WTC11 (cell line): Measurements from ENCODE around the gene PTGES3L. TPM values are rescaled to one million over a fixed set of nuclear protein-coding genes. Genes with fewer than 3 reads are reported as not detected.
A peak's percentile ranks its signal among the peaks of the same experiment; 100 is the strongest.
"Not testable (repeated sequence)": the region's sequence is repeated elsewhere in the genome, so short reads cannot be mapped to it uniquely, and the experiment has no call there.

Experiments
- ATAC-seq: fragments of 200-7000 bp; cut with Tn5 transposase; 2 replicates; pipeline ENCODE4 v1.10.0; 2021; ENCODE audit warnings: mild to moderate bottlenecking, moderate library complexity
- CTCF ChIA-PET: fragments of 300-600 bp; sonication (Branson Sonifier 250); formaldehyde crosslinking; loops from one replicate; lab custom pipeline; 2021; ENCODE audit warnings: antibody characterized with exemption; lab: Charles Lee
- POLR2A ChIA-PET: fragments of 350-600 bp; sonication (Branson Sonifier 250); formaldehyde crosslinking; loops from one replicate; lab custom pipeline; 2021; ENCODE audit warnings: antibody characterized with exemption; lab: Charles Lee
- DNase-seq: peaks from one replicate; pipeline ENCODE4 v3.0.0; 2021; ENCODE audit warnings: low spot score
- H3K27ac Mint-ChIP-seq: 2 replicates; pipeline ENCODE4 v1.8.0; 2021; ENCODE audit warnings: mixed read lengths
- H3K27me3 Mint-ChIP-seq: 2 replicates; pipeline ENCODE4 v1.8.0; 2021; ENCODE audit warnings: low read depth, mild to moderate bottlenecking, moderate library complexity, mixed read lengths
- H3K36me3 Mint-ChIP-seq: 2 replicates; pipeline ENCODE4 v1.8.0; 2021; ENCODE audit warnings: mixed read lengths
- H3K4me1 Mint-ChIP-seq: 2 replicates; pipeline ENCODE4 v1.8.0; 2022; ENCODE audit warnings: mixed read lengths
- H3K4me3 Mint-ChIP-seq: 2 replicates; pipeline ENCODE4 v1.8.0; 2021; ENCODE audit warnings: mild to moderate bottlenecking, moderate library complexity, mixed read lengths
- H3K9me3 Mint-ChIP-seq: 2 replicates; pipeline ENCODE4 v1.8.0; 2021; ENCODE audit warnings: mixed read lengths
- CREM ChIP-seq: sonication (generic); formaldehyde crosslinking; IDR thresholded peaks from 2 replicates; pipeline ENCODE4 v1.8.1; 2022; ENCODE audit warnings: mild to moderate bottlenecking, missing genetic modification reagents, moderate library complexity
- FOXK1 ChIP-seq: sonication (generic); formaldehyde crosslinking; IDR thresholded peaks from 2 replicates; pipeline ENCODE4 v1.8.0; 2022; ENCODE audit warnings: mild to moderate bottlenecking, moderate library complexity, missing genetic modification reagents
- FOXP1 ChIP-seq: sonication (generic); formaldehyde crosslinking; IDR thresholded peaks from 2 replicates; pipeline ENCODE4 v1.8.0; 2022; ENCODE audit warnings: missing genetic modification reagents, mild to moderate bottlenecking, moderate library complexity, borderline replicate concordance
- GTF2I ChIP-seq: fragments of 250-450 bp; sonication (Bioruptor Pico); conservative IDR thresholded peaks from 2 replicates; pipeline ENCODE4 v1.4.0; 2021; ENCODE audit warnings: mild to moderate bottlenecking
- NR1H2 ChIP-seq: sonication (generic); formaldehyde crosslinking; IDR thresholded peaks from 2 replicates; pipeline ENCODE4 v1.9.0; 2021; ENCODE audit warnings: mild to moderate bottlenecking, moderate library complexity, missing genetic modification reagents
- SMAD3 ChIP-seq: sonication (generic); formaldehyde crosslinking; IDR thresholded peaks from 2 replicates; pipeline ENCODE4 v1.8.0; 2022; ENCODE audit warnings: missing genetic modification reagents, mild to moderate bottlenecking, borderline replicate concordance
- SOX15 ChIP-seq: fragments of 250-450 bp; sonication (Bioruptor Pico); IDR thresholded peaks from 2 replicates; pipeline ENCODE4 v1.9.0; 2021; ENCODE audit warnings: mild to moderate bottlenecking
- SP1 ChIP-seq: sonication (generic); formaldehyde crosslinking; conservative IDR thresholded peaks from 2 replicates; pipeline ENCODE4 v1.8.1; 2022; ENCODE audit warnings: missing genetic modification reagents
- ZNF317 ChIP-seq: sonication (generic); formaldehyde crosslinking; IDR thresholded peaks from 2 replicates; pipeline ENCODE4 v1.8.1; 2023; ENCODE audit warnings: low read depth, mild to moderate bottlenecking, moderate library complexity, missing genetic modification reagents, borderline replicate concordance
- total RNA-seq: library from RNA; stranded (reverse); gene quantifications from 3 replicates; pipeline ENCODE4 v1.2.3, GENCODE V29; 2021
- TF ChIP-seq, protein P1 (sequence below): fragments of 250-450 bp; sonication (Bioruptor Pico); IDR thresholded peaks from 2 replicates; pipeline ENCODE4 v2.1.2; 2022; ENCODE audit warnings: mild to moderate bottlenecking, moderate library complexity
- TF ChIP-seq, protein P2 (sequence below): fragments of 250-450 bp; sonication (Bioruptor Pico); IDR thresholded peaks from 2 replicates; pipeline ENCODE4 v1.8.0; 2021; ENCODE audit warnings: mild to moderate bottlenecking
- TF ChIP-seq, protein P3 (sequence below): fragments of 250-450 bp; sonication (Bioruptor Pico); IDR thresholded peaks from 2 replicates; pipeline ENCODE4 v1.9.0; 2021; ENCODE audit warnings: mild to moderate bottlenecking
- TF ChIP-seq, protein P4 (sequence below): sonication (generic); formaldehyde crosslinking; IDR thresholded peaks from 2 replicates; pipeline ENCODE4 v1.8.0; 2022; ENCODE audit warnings: mild to moderate bottlenecking, missing genetic modification reagents
- TF ChIP-seq, protein P5 (sequence below): sonication (generic); formaldehyde crosslinking; IDR thresholded peaks from 2 replicates; pipeline ENCODE4 v1.8.1; 2023; ENCODE audit warnings: mild to moderate bottlenecking, missing genetic modification reagents, moderate library complexity
- TF ChIP-seq, protein P6 (sequence below): sonication (generic); formaldehyde crosslinking; IDR thresholded peaks from 2 replicates; pipeline ENCODE4 v1.8.1; 2023; ENCODE audit warnings: mild to moderate bottlenecking, missing genetic modification reagents, moderate library complexity
- TF ChIP-seq, protein P7 (sequence below): sonication (generic); formaldehyde crosslinking; IDR thresholded peaks from 2 replicates; pipeline ENCODE4 v1.8.1; 2023; ENCODE audit warnings: mild to moderate bottlenecking, moderate library complexity, missing genetic modification reagents
- TF ChIP-seq, protein P8 (sequence below): sonication (generic); formaldehyde crosslinking; IDR thresholded peaks from 2 replicates; pipeline ENCODE4 v1.8.0; 2022; ENCODE audit warnings: mild to moderate bottlenecking, missing genetic modification reagents
- TF ChIP-seq, protein P9 (sequence below): sonication (generic); formaldehyde crosslinking; IDR thresholded peaks from 2 replicates; pipeline ENCODE4 v1.8.0; 2023; ENCODE audit warnings: missing genetic modification reagents

PTGES3L gene
- total RNA-seq, 1 experiment from 2014 or later, result 2.1 TPM

DNA sequence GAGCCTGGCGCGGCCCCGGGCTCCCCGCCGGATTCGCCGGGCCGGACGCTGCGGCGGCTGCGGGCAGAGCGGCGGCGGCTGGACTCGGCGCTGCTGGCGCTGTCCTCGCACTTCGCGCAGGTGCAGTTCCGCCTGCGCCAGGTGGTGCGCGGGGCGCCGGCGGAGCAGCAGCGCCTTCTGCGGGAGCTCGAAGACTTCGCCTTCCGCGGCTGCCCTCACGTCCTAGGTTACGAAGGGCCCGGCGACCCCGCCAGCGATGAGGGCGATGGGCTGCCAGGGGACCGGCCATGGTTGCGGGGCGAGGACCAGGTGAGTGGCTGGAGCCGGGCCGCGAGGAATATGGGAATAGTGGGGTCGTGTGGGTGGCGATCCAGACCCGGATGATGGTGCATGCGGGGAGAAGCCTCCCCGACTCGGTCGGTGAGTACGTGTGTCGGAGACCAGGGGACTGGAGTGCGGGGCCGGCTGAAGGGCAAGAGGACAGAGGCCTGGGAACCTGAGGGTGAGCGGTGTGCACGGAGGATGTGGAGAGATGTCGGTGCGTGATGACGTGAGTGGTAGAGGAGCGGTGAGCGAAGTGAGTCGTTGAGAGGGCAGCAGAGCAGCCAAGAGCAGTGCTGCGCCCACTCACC, 1.0 kb upstream of the PTGES3L start (continued):
- TF ChIP-seq, protein P1, sequence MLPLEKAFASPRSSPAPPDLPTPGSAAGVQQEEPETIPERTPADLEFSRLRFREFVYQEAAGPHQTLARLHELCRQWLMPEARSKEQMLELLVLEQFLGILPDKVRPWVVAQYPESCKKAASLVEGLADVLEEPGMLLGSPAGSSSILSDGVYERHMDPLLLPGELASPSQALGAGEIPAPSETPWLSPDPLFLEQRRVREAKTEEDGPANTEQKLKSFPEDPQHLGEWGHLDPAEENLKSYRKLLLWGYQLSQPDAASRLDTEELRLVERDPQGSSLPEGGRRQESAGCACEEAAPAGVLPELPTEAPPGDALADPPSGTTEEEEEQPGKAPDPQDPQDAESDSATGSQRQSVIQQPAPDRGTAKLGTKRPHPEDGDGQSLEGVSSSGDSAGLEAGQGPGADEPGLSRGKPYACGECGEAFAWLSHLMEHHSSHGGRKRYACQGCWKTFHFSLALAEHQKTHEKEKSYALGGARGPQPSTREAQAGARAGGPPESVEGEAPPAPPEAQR, result no peak

DNA sequence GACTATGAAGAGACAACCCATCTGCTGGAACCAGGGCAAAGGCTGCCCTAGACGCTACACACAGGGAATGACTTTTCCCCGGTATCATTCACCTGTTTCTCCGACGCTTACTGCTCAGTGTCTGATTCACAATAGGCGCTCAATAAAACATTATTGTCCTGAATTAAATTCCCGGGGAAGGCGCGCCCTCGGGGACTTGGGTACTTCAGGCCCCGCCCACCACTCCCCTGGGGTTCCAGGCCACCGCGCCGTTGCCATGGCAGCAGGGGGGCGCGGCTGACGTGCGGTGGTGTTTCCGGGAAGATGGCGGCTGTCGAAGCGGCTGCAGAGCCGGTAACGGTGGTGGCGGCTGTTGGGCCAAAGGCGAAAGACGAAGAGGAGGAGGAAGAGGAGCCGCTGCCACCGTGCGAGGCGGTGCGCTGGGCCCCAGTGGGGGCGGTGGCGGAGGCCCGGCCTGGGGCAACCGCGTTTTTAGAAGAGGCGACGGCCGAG, 440 bp upstream of the PTGES3L start, which contains the start of gene RUNDC1:
RUNDC1 (plus strand) TSS at position 292 of the 492 bp plus-strand sequence; CDS start at position 304, 12 bp downstream.
- Mint-ChIP-seq H3K27me3 (peaks cover 4% of the 10 kb centered on the region; the same call in 1 of the 2 replicates), H3K4me1 (peaks cover 20% of the 10 kb centered on the region), H3K9me3 (no peaks in the 10 kb centered on the region), H3K36me3 (peaks cover 13% of the 10 kb centered on the region), H3K27ac (peak within 1 kb of the TSS; percentile 97), H3K4me3 (peak within 1 kb of the TSS; percentile 99)
- ChIA-PET CTCF (interaction anchor here (1.0 to 2.1 kb wide), 2 partner anchors 17 to 329 kb away, joined by 3 to 14 read pairs; partner anchors contain the start of gene RPL27), POLR2A (interaction anchor here (1.1 kb wide), 1 partner anchor 18 kb away, joined by 5 read pairs; no protein-coding TSS in a partner anchor)
- peak; percentile 92 for DNase-seq
- TF ChIP-seq, protein P2, sequence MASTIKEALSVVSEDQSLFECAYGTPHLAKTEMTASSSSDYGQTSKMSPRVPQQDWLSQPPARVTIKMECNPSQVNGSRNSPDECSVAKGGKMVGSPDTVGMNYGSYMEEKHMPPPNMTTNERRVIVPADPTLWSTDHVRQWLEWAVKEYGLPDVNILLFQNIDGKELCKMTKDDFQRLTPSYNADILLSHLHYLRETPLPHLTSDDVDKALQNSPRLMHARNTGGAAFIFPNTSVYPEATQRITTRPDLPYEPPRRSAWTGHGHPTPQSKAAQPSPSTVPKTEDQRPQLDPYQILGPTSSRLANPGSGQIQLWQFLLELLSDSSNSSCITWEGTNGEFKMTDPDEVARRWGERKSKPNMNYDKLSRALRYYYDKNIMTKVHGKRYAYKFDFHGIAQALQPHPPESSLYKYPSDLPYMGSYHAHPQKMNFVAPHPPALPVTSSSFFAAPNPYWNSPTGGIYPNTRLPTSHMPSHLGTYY, result no peak
- TF ChIP-seq, protein P3, sequence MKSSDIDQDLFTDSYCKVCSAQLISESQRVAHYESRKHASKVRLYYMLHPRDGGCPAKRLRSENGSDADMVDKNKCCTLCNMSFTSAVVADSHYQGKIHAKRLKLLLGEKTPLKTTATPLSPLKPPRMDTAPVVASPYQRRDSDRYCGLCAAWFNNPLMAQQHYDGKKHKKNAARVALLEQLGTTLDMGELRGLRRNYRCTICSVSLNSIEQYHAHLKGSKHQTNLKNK, result no peak
- TF ChIP-seq, protein P4, sequence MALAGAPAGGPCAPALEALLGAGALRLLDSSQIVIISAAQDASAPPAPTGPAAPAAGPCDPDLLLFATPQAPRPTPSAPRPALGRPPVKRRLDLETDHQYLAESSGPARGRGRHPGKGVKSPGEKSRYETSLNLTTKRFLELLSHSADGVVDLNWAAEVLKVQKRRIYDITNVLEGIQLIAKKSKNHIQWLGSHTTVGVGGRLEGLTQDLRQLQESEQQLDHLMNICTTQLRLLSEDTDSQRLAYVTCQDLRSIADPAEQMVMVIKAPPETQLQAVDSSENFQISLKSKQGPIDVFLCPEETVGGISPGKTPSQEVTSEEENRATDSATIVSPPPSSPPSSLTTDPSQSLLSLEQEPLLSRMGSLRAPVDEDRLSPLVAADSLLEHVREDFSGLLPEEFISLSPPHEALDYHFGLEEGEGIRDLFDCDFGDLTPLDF (CRISPR knock-in tag), result no peak
- TF ChIP-seq, protein P1, result no peak
- TF ChIP-seq ZNF317 (CRISPR knock-in tag) (no peak), NR1H2 (no peak), SMAD3 (peak; percentile 36; the same call in 1 of the 2 replicates), FOXK1 (peak; percentile 65; the same call in 1 of the 2 replicates), CREM (peak; percentile 77; the same call in 1 of the 2 replicates), SOX15 (no peak), SP1 (CRISPR knock-in tag) (peak; percentile 70; the same call in 1 of the 2 replicates), FOXP1 (CRISPR knock-in tag) (no peak), GTF2I (CRISPR knock-in tag) (no peak)
- TF ChIP-seq, protein P5, sequence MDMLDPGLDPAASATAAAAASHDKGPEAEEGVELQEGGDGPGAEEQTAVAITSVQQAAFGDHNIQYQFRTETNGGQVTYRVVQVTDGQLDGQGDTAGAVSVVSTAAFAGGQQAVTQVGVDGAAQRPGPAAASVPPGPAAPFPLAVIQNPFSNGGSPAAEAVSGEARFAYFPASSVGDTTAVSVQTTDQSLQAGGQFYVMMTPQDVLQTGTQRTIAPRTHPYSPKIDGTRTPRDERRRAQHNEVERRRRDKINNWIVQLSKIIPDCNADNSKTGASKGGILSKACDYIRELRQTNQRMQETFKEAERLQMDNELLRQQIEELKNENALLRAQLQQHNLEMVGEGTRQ (CRISPR knock-in tag), result peak; percentile 33; the same call in 1 of the 2 replicates
- TF ChIP-seq, protein P6, sequence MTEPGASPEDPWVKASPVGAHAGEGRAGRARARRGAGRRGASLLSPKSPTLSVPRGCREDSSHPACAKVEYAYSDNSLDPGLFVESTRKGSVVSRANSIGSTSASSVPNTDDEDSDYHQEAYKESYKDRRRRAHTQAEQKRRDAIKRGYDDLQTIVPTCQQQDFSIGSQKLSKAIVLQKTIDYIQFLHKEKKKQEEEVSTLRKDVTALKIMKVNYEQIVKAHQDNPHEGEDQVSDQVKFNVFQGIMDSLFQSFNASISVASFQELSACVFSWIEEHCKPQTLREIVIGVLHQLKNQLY (CRISPR knock-in tag), result no peak
- TF ChIP-seq, protein P7, sequence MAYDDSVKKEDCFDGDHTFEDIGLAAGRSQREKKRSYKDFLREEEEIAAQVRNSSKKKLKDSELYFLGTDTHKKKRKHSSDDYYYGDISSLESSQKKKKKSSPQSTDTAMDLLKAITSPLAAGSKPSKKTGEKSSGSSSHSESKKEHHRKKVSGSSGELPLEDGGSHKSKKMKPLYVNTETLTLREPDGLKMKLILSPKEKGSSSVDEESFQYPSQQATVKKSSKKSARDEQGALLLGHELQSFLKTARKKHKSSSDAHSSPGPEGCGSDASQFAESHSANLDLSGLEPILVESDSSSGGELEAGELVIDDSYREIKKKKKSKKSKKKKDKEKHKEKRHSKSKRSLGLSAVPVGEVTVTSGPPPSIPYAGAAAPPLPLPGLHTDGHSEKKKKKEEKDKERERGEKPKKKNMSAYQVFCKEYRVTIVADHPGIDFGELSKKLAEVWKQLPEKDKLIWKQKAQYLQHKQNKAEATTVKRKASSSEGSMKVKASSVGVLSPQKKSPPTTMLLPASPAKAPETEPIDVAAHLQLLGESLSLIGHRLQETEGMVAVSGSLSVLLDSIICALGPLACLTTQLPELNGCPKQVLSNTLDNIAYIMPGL, result no peak
- TF ChIP-seq, protein P8, sequence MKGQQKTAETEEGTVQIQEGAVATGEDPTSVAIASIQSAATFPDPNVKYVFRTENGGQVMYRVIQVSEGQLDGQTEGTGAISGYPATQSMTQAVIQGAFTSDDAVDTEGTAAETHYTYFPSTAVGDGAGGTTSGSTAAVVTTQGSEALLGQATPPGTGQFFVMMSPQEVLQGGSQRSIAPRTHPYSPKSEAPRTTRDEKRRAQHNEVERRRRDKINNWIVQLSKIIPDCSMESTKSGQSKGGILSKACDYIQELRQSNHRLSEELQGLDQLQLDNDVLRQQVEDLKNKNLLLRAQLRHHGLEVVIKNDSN, result no peak
- TF ChIP-seq, protein P9, sequence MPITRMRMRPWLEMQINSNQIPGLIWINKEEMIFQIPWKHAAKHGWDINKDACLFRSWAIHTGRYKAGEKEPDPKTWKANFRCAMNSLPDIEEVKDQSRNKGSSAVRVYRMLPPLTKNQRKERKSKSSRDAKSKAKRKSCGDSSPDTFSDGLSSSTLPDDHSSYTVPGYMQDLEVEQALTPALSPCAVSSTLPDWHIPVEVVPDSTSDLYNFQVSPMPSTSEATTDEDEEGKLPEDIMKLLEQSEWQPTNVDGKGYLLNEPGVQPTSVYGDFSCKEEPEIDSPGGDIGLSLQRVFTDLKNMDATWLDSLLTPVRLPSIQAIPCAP (CRISPR knock-in tag), result 0 out of 2 replicates have a peak, but pooled peaks have one; percentile 14
- ATAC-seq, result peak; percentile 72

DNA sequence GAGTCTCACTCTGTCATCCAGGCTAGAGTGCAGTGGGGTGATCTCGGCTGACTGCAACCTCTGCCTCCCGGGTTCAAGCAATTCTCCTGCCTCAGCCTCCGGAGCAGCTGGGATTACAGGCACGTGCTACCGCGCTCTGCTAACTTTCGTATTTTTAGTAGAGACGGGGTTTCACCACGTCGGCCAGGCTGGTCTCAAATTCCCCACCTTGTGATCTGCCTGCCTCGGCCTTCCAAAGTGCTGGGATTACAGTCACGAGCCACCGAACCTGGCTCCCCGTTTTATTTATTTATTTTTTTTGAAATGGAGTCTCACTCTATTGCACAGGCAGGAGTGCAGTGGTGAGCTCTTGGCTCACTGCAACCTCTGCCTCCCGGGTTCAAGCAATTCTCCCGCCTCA, 4.2 kb downstream of the PTGES3L start:
- DNase-seq, H3K27ac Mint-ChIP-seq, H3K4me1 Mint-ChIP-seq, H3K27me3 Mint-ChIP-seq, POLR2A ChIA-PET, H3K36me3 Mint-ChIP-seq, H3K4me3 Mint-ChIP-seq, ATAC-seq, H3K9me3 Mint-ChIP-seq: not testable (repeated sequence)
- CTCF ChIA-PET, result interaction anchor here (1.8 kb wide), 1 partner anchor 22 kb away, joined by 4 read pairs; the partner anchor contains the start of gene RPL27
